PC-3 (cell line): ENCODE measurements around the gene ADAMTS17.

ENCODE experiments used
- CTCF ChIP-seq: fragments of 300-600 bp; sonication (generic); conservative IDR thresholded peaks from 2 replicates; pipeline ENCODE4 v1.5.1; 2017; ENCODE audit warnings: antibody characterized with exemption, low read depth, mild to moderate bottlenecking, low read length
- EZH2 ChIP-seq: fragments of 300-600 bp; sonication (generic); IDR thresholded peaks from one replicate; pipeline ENCODE4 v1.6.1; 2017; ENCODE audit warnings: antibody characterized with exemption, mild to moderate bottlenecking, low read length; ENCODE audit not compliant: unreplicated experiment
- EZH2phosphoT487 ChIP-seq: fragments of 300-600 bp; sonication (generic); IDR thresholded peaks from 2 replicates; pipeline ENCODE4 v1.6.1; 2018; ENCODE audit warnings: mild to moderate bottlenecking, antibody characterized with exemption, low read length, borderline replicate concordance

DNA sequence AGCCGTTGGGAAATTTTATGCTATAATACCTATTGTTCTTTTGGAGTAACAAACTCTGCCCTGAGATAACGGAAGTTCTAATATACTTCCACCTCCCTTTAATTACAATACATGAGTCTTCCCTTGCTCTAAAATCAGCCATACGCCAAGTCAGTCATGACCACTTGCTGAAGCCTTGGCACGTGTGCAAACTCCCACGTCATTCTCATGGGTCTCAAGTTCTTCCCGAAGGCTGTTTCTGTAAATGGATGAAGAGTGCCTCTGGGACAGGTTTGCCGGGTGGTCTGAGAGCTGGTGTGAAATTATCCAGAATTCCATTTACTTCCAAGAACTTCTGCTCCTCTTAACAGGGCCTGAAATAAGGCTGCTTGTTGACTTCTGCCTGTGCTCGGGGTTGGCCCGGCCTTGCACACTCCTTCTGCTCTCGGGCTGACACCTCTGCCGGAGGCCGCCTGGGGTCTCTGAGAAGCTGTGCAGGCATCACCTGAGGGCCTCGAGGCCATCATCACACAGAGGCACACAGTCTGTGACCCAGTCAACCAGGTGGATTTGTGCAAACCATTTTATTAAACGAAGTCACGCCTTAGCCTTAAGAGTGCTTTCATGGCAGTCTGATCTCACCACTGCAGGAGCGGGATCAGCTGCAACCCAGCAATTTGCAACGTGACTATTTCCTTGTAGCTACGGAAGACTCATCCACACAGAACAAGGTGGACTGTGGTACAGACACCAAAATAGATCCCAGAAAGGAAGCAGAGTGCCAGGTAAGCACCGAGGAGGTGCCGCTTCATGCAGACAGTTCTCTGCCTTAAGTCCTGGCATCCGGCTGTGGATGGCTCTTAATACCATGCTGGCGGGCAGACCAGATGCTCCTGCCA lies 120.1 kb downstream of the ADAMTS17 start:
- TF ChIP-seq CTCF (no peak), EZH2 (no peak), EZH2phosphoT487 (no peak)
